IPS-18c (cell line): ENCODE data around the gene NUDCD3.

Experiments used
- H3K4me3 ChIP-seq: 2 replicates; pipeline ENCODE4 v1.7.0; 2013; ENCODE audit warnings: low read depth, mild to moderate bottlenecking, low read length, moderate library complexity; ENCODE audit not compliant: insufficient read depth
- H3K9me3 ChIP-seq: one replicate; pipeline ENCODE4 v1.6.1; 2013; ENCODE audit warnings: mild to moderate bottlenecking, low read length, moderate library complexity; ENCODE audit not compliant: control insufficient read depth, insufficient read depth

Gene NUDCD3

DNA sequence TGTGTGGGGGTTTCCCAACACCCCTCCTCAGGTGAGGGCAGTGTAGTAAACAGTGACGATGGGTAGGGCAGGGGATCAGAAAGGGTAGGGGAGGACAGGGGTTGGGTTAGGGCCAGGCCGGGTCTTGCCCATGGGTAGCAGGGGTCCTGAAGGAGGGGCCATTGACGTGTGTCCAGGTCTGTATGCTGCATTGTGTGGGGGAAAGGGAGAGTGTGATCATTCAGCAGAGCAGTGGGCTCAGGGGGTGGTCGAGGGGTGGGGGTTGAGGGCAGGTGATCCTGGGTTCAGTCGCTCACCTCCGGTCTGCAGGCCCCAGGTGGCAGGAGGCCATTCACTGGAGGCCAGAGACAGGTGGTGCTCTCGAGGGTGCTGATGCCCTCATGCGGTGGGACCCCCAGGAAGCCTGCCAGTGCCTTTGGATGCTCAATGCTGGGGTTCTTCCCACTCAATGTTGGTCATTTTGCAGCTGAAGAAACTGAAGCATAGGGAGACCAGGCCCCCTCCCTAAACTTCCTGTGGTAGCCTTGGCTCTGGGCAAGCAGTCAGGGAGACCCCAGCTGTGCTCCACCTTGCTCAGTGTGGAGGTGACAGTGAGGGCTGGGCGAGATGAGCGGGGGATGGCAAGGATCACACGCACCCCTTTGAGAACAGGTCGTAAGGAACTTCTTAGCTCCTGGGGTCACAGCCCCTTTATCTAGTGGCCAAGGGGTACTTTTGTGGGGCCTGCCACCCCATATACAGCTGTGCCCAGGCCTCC, 116.3 kb downstream of the NUDCD3 start:
- no peak overlapping the region for H3K4me3 ChIP-seq
- no peaks in the 10 kb centered on the region for H3K9me3 ChIP-seq

DNA sequence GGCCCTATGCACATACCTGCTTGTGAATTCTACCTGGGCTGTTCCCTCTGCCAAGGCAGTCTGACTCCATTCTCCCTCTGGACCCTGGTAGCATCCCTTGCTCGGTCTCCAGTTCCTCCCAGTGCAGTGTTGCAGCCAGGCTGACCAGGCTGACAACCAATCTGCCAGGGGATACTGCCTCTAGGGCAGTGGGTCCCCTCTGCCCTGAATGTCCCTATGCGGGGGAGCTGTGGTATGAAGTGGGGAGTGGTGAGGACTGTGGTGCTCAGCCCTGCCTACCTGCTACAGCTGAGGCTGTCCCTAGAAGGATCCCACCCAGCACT, 117.1 kb downstream of the NUDCD3 start:
- Histone ChIP-seq H3K4me3 (no peak overlapping the region), H3K9me3 (no peaks in the 10 kb centered on the region)

DNA sequence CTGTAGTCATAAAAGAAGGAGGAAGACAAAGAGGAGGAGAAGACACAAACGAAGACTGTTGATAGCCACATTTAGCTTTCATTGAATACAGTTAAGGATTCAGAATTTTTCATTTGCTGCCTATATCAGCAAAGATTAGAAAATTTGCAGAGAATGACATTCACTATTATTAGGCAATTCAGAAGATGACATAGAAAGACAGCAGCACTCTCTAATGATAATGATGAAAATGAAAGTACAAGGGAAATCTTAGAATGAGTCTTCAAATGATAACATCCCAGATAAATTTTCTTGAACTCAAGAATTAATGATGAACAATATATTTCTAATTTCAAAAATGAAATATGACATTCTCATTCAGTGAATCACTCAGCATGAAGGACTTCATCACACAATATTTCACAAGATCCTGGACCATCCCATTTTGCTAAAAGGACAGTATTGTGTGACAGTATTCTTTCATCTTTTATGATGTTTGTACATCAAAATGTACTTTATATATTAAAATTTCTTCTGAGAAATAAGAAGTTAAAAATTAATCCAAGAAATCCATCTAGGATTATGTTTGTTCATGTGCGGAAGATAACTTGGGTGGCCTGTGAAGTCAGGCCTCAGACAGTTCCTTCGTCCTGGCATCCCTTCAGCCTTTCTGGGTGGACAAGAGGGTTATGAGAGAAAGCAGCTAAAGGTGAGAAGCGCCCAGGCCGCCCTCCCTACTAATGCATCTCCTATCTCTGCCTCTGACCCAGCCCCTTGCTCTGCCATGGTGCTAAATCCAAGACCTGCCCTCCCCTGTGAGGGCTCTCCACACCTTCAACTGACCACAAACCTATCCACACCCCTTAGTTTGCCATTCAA, 117.7 kb downstream of the NUDCD3 start:
- Histone ChIP-seq H3K9me3 (no peaks in the 10 kb centered on the region), H3K4me3 (no peak overlapping the region)

DNA sequence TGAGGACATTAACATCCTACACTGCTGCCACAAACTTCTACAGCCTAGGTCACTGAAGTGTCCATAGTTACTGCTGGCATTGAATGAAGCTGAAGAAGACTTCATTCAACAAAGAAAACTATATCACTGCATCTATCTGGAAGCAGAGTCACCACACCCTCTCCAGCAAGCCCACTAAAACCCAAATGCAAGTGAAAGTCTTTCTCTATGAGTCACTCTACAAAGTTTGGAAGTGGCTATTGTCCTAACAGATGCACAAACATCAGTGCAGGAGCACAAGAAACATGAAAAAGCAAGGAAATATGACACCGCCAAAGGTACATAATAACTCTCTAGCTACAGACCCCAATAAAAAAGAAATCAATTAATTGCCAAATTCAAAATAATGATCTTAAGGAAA, 121.6 kb downstream of the NUDCD3 start:
- no peak overlapping the region for H3K4me3 ChIP-seq
- H3K9me3 ChIP-seq: no peaks in the 10 kb centered on the region

DNA sequence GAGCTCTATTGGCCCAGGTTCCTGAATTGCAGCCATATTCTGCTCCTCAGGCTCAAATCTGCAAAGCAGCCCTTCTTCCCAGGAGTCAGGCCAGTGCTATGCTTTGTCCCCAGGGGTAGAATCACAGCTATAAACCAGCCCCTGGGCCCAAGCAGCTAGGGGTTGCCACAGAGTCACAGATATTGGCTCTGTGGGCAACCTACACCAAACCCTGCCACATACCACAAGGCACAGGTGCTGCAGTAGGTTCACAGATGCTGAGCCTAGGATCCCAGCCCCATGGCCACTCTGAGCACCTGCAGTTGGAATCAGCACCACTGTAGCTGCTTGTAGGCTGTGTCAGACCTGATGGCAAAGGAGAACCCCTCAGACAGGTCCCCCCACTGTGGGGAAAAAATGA, 122.0 kb downstream of the NUDCD3 start:
- Histone ChIP-seq H3K9me3 (no peaks in the 10 kb centered on the region), H3K4me3 (no peak overlapping the region)

DNA sequence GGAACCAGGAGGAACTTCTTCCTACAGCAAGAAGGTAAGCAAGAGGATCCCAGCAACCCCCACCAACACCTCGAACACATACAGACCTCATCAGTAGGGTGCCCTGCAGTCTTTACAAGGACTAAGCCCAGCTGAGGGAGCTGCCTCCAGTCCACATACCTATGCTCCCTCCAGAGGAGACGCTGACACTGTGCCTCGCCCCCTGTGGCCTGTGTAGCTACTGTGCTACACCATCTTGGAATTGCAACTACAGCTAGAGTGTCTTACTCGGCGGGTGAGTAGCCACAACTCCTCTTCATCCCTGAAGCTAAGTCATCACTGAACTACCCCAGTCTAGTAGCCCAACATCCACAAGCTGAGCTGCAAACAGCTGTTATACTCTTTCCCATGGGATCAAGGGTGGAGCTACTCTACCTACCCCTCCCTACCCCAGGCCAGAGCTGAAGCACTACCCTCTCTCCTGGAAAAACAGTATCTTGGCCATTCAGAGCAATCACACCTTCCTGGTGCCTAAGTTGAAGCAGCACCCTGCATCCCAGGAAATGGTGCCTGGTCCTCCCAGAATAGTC, 122.9 kb downstream of the NUDCD3 start:
- H3K4me3 ChIP-seq: no peak overlapping the region
- no peaks in the 10 kb centered on the region for H3K9me3 ChIP-seq

DNA sequence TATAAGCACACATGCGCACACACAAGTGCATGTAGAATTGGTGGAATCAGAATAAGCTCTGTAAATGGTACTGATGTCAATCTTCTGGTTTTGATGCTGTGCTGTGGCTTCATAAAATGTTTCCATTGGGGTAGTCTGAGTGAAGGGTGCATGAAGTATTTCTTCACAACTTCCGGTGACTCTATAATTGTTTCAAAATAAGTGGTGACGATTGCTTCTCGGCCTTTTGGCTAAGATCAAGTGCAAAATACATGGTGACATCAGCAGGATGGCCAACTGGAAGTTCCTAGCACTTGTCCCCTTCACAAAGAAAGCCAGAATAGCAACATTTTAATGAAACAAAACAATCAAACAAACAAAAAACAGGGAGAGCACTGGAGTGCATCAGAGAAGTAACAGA, 123.5 kb downstream of the NUDCD3 start:
- Histone ChIP-seq H3K9me3 (no peaks in the 10 kb centered on the region), H3K4me3 (no peak overlapping the region)

DNA sequence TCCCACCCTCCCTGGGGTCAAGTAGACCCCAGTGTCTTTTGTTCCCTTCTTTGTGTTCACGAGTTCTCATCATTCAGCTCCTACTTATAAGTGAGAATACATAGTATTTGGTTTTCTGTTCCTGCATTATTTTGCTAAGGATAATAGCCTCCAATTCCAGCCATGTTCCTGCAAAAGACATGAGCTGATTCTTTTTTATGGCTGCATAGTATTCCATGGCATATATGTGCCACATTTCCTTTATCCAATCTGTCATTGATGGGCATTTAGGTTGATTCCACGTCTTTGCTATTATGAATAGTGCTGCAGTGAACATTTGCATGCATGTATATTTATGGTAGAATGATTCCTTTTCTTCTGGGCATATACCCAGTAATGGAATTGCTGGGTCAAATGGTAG, 136.8 kb downstream of the NUDCD3 start:
- Histone ChIP-seq H3K9me3 (no peaks in the 10 kb centered on the region), H3K4me3 (no peak overlapping the region)

DNA sequence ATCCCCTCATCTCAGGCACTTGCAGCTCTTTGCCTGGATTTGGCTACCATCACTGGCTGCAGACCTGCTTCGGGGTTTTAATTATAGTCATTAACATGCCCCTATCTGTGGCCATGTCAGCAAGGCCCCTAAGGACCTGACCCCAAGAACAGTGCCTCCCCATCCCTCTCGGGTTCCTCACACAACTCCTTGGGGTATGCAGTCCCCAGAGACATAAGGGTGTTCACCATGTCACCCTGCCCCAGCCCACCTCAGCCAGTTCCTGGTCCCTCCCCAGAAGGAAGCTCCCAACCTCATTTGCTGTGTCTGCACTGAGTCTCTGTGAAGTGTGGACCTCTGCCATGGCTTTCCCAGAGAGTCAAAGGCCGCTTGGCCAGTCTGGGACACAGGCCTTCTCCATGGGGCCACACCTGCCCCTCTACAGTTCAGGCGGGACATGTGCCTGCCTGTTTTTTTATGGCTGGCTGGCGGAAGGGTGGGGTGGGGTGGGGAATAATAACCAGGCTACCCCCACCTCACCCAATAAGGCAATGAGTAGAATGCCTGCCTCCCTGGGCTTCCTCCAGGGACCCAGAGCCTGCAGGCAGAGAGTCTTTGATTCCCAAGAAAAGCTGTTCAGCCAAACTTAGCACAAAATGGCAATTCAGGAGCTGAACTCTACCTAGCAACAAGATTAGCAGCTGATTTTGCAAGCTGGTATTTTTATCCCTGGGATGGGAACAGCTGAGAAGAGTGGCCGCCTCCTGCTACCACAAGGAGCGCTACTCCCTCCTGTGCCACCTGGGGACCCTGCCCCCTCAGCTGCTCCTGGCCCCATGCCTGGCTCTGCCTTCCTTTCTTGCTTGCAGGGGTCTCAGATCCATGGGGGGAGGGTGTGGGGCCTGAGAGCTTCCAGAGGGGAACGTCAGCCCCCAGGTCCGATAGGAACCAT, 141.3 kb downstream of the NUDCD3 start:
- Histone ChIP-seq H3K4me3 (no peak overlapping the region), H3K9me3 (peaks cover 2% of the 10 kb centered on the region)

DNA sequence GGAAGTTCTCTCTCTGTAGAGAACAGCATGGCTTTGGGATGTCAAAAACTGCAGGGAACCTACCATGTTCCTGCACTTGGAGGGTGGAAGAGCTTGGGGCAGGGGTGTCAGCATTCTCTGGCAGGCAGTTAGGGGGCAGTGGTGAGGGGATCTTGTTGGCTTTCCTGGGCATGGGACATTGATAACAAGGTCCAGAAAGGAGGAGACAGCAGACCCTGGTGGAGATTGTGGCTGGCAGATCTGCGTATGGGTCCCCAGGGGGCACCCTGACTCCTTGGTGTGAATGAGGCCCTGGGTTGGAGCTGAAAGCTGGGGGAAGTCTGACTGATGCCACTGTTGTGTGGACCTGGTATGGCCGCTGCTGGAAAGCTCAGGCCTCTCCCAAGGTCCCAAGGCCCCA, 142.2 kb downstream of the NUDCD3 start:
- Histone ChIP-seq H3K9me3 (peaks cover 2% of the 10 kb centered on the region), H3K4me3 (no peak overlapping the region)

DNA sequence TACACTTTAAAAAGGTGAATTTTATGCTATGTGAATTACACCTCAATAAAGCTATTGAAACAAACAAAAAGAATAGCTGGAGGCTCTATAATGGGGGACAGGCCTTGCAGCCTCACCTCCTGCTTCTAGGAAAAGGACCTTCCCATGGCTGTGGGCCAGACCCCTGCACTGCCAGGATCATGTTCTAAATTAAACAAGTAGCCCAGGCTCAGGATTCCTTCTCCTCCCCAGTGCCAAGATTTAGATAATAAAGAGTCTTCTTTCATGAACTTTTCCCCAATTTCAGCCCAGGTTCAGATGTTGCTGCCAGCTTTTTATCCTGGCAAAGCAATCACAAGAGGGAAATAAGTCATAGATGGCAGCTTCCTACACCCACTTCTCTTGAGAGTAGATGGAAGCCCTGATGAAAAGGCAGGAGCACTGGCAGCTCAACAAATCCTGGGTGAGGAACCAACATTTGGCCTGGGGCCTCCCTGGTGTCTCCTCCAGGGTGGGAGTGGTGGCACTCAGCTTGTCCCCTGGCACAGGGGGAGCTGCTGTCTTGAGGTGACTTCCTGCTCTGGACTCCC, 142.8 kb downstream of the NUDCD3 start:
- H3K4me3 ChIP-seq: no peak overlapping the region
- peaks cover 2% of the 10 kb centered on the region for H3K9me3 ChIP-seq

DNA sequence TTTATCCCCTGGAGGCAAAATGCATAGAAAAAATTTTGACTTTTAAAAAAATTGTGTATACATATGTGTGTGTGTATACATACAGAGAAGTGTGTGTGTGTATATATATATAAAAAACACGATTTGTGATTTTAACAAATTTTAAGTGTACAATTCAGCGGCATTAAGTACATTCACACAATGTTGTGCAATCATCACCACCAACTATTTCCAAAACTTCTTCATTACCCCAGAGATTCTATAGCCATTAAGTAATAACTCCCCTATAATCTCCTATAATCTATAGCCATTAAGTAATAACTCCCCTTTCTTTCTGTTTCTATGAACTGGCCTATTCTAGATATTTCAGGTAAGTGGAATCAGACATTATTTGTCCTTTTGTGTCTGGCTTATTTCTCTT, 144.4 kb downstream of the NUDCD3 start:
- Histone ChIP-seq H3K9me3 (peaks cover 4% of the 10 kb centered on the region), H3K4me3 (no peak overlapping the region)

DNA sequence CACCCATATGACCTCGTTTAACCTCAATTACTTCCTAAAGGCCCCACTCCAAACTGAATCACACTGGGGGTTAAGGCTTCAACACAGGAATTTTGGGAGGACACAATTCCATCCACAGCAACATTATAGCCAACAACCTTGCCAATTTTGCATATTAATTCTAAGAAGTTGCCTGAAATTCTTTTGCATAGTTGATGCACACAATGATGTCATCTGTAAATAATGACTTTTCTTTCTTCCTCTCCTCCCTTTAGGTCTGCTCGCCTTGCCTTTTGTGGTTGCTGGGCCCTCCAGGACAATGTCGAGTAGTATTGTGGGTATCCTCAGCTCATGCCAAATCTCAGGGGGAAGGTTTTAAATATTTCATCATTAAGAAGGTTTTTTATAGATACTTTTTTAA, 149.1 kb downstream of the NUDCD3 start:
- no peak overlapping the region for H3K4me3 ChIP-seq
- peaks cover 2% of the 10 kb centered on the region for H3K9me3 ChIP-seq

DNA sequence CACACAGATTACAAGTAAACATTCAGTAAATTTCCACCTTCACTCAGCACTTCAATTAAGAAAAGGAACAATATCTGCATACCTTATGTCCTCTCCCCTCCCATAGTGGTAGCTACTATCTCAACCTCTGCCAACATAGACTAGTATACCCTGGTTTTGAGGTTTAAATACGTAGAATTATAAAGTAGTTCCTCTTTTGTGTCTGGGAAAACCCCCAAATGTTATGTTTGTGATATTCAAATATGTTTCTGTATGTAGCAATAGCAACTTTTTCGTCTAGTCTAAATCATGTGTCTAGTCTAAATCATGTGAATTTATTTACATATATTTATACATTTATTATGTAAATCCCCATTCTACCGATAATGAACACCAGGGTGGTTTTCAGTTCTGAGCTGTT, 151.9 kb downstream of the NUDCD3 start:
- Histone ChIP-seq H3K4me3 (no peak overlapping the region), H3K9me3 (peaks cover 2% of the 10 kb centered on the region)

DNA sequence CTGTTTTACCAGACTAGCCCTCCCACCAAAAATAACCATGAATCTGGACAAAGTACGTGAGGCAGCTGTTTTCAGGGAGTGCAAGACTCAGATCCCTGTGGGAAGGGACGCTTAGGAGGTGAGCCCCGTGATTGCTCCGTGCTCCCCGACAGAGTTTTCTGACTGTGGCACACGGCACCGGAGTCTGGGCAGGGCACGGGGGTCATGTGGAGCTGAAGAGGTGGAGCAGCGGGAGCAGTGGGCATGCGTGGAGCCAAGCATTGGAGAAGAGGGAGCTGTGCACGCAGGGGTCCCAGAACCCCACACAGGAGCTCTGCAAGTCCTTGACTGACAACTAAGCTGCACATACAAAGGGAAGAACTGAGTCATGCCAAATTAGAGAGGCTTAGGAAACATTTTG, 154.0 kb downstream of the NUDCD3 start:
- no peak overlapping the region for H3K4me3 ChIP-seq
- no peaks in the 10 kb centered on the region for H3K9me3 ChIP-seq

DNA sequence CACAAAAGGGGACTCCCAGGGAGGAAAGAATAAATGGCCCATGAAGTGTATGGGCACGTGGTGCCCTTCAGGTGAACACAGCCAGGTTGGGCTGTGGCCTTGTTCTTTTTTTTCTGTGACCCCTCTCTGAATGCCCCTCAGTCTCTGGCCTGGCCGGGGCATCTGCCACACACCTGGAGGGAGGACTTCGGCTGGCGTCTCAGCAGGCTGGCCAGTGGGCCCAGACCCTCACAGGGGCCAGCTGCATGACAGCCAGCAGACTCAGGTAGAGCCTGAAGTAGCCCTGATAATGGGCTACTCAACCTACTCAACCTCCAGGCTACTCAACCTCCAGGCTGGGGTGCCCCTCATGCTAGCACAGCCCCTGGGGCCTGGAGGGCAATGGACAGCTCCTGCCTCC, 155.3 kb downstream of the NUDCD3 start:
- no peaks in the 10 kb centered on the region for H3K9me3 ChIP-seq
- H3K4me3 ChIP-seq: no peak overlapping the region

DNA sequence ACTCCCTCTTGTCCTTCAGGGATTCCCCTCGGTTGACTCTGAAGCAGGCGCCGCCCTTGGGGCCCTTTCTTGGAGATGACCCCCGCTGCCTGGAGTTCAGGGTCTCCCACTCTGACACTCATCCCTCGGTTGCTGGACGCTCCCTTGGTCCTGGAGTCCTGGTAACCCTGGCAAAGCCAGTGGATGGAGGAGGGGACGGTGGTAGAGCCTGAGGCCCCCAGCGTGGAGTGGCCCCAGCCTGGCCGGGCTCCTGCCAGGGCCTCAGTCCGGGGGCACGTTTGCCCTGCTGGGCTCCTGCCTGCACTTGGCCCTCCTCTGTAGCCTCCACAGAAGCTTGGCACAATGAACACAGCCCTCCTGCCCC, 155.7 kb downstream of the NUDCD3 start:
- Histone ChIP-seq H3K4me3 (no peak overlapping the region), H3K9me3 (no peaks in the 10 kb centered on the region)
